Suprapubic skin (tissue), 4 donors: ENCODE results near the gene PCSK5. TPM values are rescaled to one million over a fixed set of nuclear protein-coding genes. Genes with fewer than 3 reads are reported as not detected.

ENCODE experiments used
- DNase-seq, 2 donors: peaks; one replicate each; pipeline ENCODE4 v3.0.0-alpha.2; 2019; ENCODE audit warnings: low spot score in 2 of 2
- H3K27ac ChIP-seq: fragments of 200-600 bp; sonication (generic); one replicate; pipeline ENCODE4 v1.5.1; 2019
- H3K27me3 ChIP-seq: fragments of 200-600 bp; sonication (generic); one replicate; pipeline ENCODE4 v1.5.1; 2019
- H3K36me3 ChIP-seq: fragments of 200-600 bp; sonication (generic); one replicate; pipeline ENCODE4 v1.5.1; 2019
- H3K4me1 ChIP-seq: fragments of 200-600 bp; sonication (generic); one replicate; pipeline ENCODE4 v1.5.1; 2019
- H3K4me3 ChIP-seq: fragments of 200-600 bp; sonication (generic); one replicate; pipeline ENCODE4 v1.5.1; 2019; ENCODE audit warnings: mild to moderate bottlenecking
- H3K9me3 ChIP-seq: fragments of 200-600 bp; sonication (generic); one replicate; pipeline ENCODE4 v1.5.1; 2019
- CTCF ChIP-seq, 2 donors: fragments of 200-600 bp in 1 of 2; fragments of 450-650 bp in 1 of 2; sonication (generic) in 1 of 2; IDR thresholded peaks; one replicate each; pipeline ENCODE4 v1.5.1; 2016 to 2019; ENCODE audit warnings: antibody characterized with exemption in 2 of 2, mild to moderate bottlenecking in 1 of 2, moderate library complexity in 1 of 2
- EP300 ChIP-seq: sonication (generic); formaldehyde crosslinking; IDR thresholded peaks from one replicate; pipeline ENCODE4 v1.6.1; 2017; ENCODE audit warnings: antibody characterized with exemption
- POLR2A ChIP-seq, 2 donors: fragments of 450-650 bp; IDR thresholded peaks; one replicate each; pipeline ENCODE4 v1.6.1; 2017; ENCODE audit warnings: antibody characterized with exemption in 2 of 2, mild to moderate bottlenecking in 2 of 2, moderate library complexity in 2 of 2
- POLR2AphosphoS5 ChIP-seq, 3 donors: sonication (generic); formaldehyde crosslinking; IDR thresholded peaks; one replicate each; pipeline ENCODE4 v1.6.1; 2017; ENCODE audit warnings: antibody characterized with exemption in 3 of 3
- WGBS: methylation state at CpG from one replicate; pipeline ENCODE4 v1.1.5; 2018; 5-methylcytosine and 5-hydroxymethylcytosine counted together
- total RNA-seq, 4 donors: library from RNA; depleted of rRNA; stranded (reverse); fragments of >200 nt; gene quantifications; one replicate each; pipeline ENCODE4 v1.1.0, GENCODE V29; 2016

PCSK5 gene
- total RNA-seq, 4 donors from 2014 or later: 5.2 to 10.8 (median 7.3) TPM

- no peak overlapping the region for H3K4me3 ChIP-seq
- no peaks in the 10 kb centered on the region for H3K36me3 ChIP-seq
- WGBS: 84% methylated on average over 3 of the region's 3 CpGs
- no peak overlapping the region for H3K27ac ChIP-seq
- no peaks in the 10 kb centered on the region for H3K4me1 ChIP-seq
- no peak for DNase-seq
- H3K27me3 ChIP-seq: no peaks in the 10 kb centered on the region
- no peaks in the 10 kb centered on the region for H3K9me3 ChIP-seq
- TF ChIP-seq POLR2AphosphoS5 (IDR thresholded peaks at IDR 0.05): no peak
- TF ChIP-seq POLR2A (IDR thresholded peaks at IDR 0.05): no peak
- TF ChIP-seq CTCF (IDR thresholded peaks at IDR 0.05): no peak
- no peak for TF ChIP-seq EP300
Observed at GRCh38 chr9:75950998-75951397, 60.5 kb downstream of the PCSK5 start.

- 29% methylated on average over 2 of the region's 2 CpGs for WGBS
- H3K4me1 ChIP-seq: no peaks in the 10 kb centered on the region
- H3K27ac ChIP-seq: no peak overlapping the region
- no peaks in the 10 kb centered on the region for H3K27me3 ChIP-seq
- H3K9me3 ChIP-seq: no peaks in the 10 kb centered on the region
- no peak overlapping the region for H3K4me3 ChIP-seq
- TF ChIP-seq CTCF (IDR thresholded peaks at IDR 0.05) (no peak), POLR2A (IDR thresholded peaks at IDR 0.05) (no peak), EP300 (no peak), POLR2AphosphoS5 (IDR thresholded peaks at IDR 0.05) (no peak)
- no peaks in the 10 kb centered on the region for H3K36me3 ChIP-seq
- DNase-seq: no peak
Observed at GRCh38 chr9:75953218-75953617, 62.7 kb downstream of the PCSK5 start.

- H3K27me3 ChIP-seq: no peaks in the 10 kb centered on the region
- H3K36me3 ChIP-seq: no peaks in the 10 kb centered on the region
- no peaks in the 10 kb centered on the region for H3K4me1 ChIP-seq
- no peak for DNase-seq
- TF ChIP-seq POLR2AphosphoS5 (IDR thresholded peaks at IDR 0.05) (no peak), POLR2A (IDR thresholded peaks at IDR 0.05) (no peak), EP300 (no peak), CTCF (IDR thresholded peaks at IDR 0.05) (no peak)
- WGBS: 83% methylated on average over 1 of the region's 1 CpG
- H3K9me3 ChIP-seq: no peaks in the 10 kb centered on the region
- H3K27ac ChIP-seq: no peak overlapping the region
- no peak overlapping the region for H3K4me3 ChIP-seq
Observed at GRCh38 chr9:75956161-75956560, 65.7 kb downstream of the PCSK5 start.

GRCh38 chr9:75957116-75957515 is 66.6 kb downstream of the PCSK5 start:
- Histone ChIP-seq H3K9me3 (no peaks in the 10 kb centered on the region), H3K27me3 (no peaks in the 10 kb centered on the region), H3K27ac (no peak overlapping the region), H3K4me1 (no peaks in the 10 kb centered on the region), H3K4me3 (no peak overlapping the region), H3K36me3 (no peaks in the 10 kb centered on the region)
- no peak for TF ChIP-seq POLR2A (IDR thresholded peaks at IDR 0.05)
- TF ChIP-seq POLR2AphosphoS5 (IDR thresholded peaks at IDR 0.05): no peak
- no peak for TF ChIP-seq EP300
- no peak for TF ChIP-seq CTCF (IDR thresholded peaks at IDR 0.05)
- 88% methylated on average over 3 of the region's 3 CpGs for WGBS
- no peak for DNase-seq

DNA sequence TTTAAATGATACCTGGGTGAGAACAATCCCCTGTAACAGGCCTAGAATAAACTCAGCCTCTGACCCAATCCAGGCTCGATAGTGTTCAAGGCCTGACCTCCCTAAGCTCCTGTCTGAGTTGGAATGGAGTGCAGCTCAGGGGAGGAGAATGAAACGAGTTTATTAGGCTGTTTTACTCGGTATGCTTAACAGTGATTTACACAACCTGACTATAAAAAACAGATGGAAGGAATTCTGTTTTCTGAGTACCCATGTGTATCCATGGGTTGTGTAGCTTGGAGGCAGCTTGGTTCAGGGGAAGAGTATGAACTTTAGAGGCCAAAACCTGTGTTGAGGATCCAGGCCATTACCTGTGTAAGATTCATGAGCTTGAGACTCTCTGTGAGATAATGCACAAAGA is 67.8 kb downstream of the PCSK5 start:
- DNase-seq: no peak
- Histone ChIP-seq H3K36me3 (no peaks in the 10 kb centered on the region), H3K9me3 (no peaks in the 10 kb centered on the region), H3K4me3 (no peak overlapping the region), H3K27me3 (no peaks in the 10 kb centered on the region), H3K27ac (no peak overlapping the region), H3K4me1 (peaks cover 7% of the 10 kb centered on the region)
- 82% methylated on average over 3 of the region's 3 CpGs for WGBS
- TF ChIP-seq EP300 (no peak), CTCF (IDR thresholded peaks at IDR 0.05) (no peak), POLR2AphosphoS5 (IDR thresholded peaks at IDR 0.05) (no peak), POLR2A (IDR thresholded peaks at IDR 0.05) (no peak)
